Cardiac fibroblast (primary cell): ENCODE results near the gene AFF1.

Experiments
- DNase-seq, 2 donors: peaks; one replicate each; pipeline versions ENCODE4 v3.0.0 to v3.0.0-alpha.2; 2010; ENCODE audit warnings: low read depth in 2 of 2
- H3K4me3 ChIP-seq, 2 donors: replicated peaks in 1 of 2; 1 replicate in 1 of 2; 2 replicates in 1 of 2; pipeline ENCODE4 v1.5.1; 2011; ENCODE audit warnings: low read depth in 2 of 2, low read length in 2 of 2, mild to moderate bottlenecking in 2 of 2, moderate library complexity in 1 of 2
- CTCF ChIP-seq: IDR thresholded peaks from one replicate; pipeline ENCODE4 v1.5.1; 2011; ENCODE audit warnings: low read depth, mild to moderate bottlenecking, low read length, inconsistent platforms

The AFF1 gene

DNA sequence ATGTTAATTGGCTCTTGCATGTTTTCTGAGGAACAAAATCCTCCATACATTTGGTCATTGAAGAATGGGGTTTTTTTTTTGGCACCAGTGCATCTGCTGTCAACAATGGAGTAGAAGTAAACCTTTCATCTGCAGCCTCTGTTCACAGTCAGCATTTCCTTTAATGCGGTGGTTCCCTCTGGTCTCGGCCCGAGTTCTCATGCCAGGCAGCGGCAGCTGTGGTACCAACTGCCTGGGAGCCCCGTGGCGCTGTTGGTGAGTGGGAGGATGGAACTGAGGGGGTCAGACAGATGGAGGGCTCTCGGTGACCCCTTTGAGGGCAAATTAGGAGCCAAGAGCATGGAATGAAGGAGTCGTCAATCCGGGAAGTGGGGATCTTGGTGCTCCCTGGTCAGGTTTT is 114.7 kb downstream of the AFF1 start:
- no peak for TF ChIP-seq CTCF
- no peak for DNase-seq
- no peak overlapping the region for H3K4me3 ChIP-seq

DNA sequence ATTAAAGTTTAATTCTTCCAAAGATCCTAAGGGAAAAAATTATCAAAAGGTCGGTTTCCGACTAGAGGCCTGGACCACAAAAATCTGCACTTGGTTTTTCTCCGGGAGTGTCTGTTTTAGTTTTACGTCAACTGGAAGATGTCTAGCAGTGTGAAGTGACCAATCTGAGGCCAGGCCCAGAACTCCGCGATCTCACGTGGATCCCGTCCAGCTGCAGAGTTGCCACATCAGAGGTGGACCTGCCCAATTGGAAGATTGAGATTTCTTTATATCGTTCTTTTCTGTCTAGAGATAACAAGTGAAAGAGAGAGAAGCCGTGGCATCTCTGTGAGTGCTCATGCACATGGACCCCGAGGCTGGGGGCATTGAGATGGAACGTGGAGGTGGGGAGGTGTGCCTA is 115.8 kb downstream of the AFF1 start:
- peak; percentile 71 to 77 for DNase-seq
- no peak for TF ChIP-seq CTCF
- H3K4me3 ChIP-seq = no peak overlapping the region

- H3K4me3 ChIP-seq = no peak overlapping the region
- no peak for TF ChIP-seq CTCF
- DNase-seq = peak; percentile 64 to 80
Observed at GRCh38 chr4:87051121-87051713, 116.4 kb downstream of the AFF1 start.

DNA sequence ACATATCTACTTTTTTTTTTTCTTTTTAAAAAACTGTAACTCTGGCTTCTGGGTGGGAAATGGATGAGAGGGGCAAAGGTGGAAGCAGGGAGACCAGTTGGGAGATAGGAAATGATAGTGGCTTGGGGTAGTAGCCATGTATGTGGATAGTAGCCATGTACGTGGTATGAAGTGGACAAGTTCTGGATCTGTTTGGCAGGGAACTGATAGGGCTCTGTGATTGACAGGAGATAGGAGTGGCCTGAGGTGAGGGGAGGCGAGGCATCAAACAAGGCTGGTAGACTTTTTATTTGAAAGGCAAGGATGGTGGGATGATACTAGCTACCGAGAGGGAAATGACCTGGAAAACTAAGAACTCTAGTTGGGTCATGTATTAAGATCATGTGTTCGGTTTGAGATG is 117.8 kb downstream of the AFF1 start:
- TF ChIP-seq CTCF = no peak
- no peak overlapping the region for H3K4me3 ChIP-seq
- no peak for DNase-seq

GRCh38 chr4:87053176-87053658 is 118.4 kb downstream of the AFF1 start:
- TF ChIP-seq CTCF = no peak
- H3K4me3 ChIP-seq = no peak overlapping the region
- no peak for DNase-seq

- no peak overlapping the region for H3K4me3 ChIP-seq
- no peak for TF ChIP-seq CTCF
- no peak for DNase-seq
Observed at GRCh38 chr4:87053802-87054767, 119.3 kb downstream of the AFF1 start.
